AG08396 (cell line): ENCODE data around the gene STK17B.
"Not testable (repeated sequence)": the region's sequence is repeated elsewhere in the genome, so short reads cannot be mapped to it uniquely, and the experiment has no call there.

Source experiments
- DNase-seq: peaks from one replicate; pipeline ENCODE4 v3.0.0; 2012; ENCODE audit warnings: low spot score, mixed read lengths

The STK17B gene

GRCh38 chr2:196171248-196171871 lies at the start of gene STK17B:
STK17B (minus strand) TSS chr2:196171578; CDS start chr2:196163383, 8,195 bp downstream.
- DNase-seq: peak; percentile 98

DNA sequence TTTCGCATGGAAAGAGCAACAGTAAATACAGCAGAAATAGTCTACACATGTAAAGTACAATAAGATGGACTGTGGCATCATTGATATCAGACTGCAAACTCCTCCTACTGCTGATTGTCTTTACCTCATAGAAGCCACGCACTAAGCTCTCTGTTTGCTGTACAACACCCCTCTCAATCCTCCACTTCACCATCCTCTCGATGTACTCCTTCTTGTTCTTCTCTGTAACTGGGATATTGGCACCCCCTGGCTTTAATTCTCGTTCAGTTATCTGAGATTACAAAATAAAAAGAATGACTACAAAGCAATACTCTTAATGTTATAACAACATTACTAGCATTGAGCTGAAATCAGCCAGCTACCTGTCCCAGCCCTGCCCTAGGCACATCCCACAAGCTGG lies 49.3 kb upstream of the STK17B start:
- DNase-seq: no peak

DNA sequence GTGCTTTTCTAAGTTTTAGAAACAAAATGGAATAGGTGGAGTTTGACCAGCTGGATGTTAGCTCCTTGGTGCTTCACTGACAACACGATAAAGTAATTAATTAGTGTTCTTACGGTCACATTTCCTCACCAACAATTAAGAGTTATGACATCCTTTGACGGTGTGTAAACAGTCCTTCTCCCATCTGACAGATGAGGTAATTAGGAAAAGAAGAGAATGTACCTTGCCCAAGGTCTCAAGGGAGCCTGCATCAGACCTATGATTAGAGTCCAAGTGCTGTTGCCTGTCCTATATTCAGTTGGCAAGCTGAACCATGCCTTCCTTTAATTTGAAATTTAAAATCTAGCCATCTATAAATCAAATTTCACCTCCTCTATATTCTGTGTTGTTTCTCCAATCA lies 48.3 kb upstream of the STK17B start:
- no peak for DNase-seq

DNA sequence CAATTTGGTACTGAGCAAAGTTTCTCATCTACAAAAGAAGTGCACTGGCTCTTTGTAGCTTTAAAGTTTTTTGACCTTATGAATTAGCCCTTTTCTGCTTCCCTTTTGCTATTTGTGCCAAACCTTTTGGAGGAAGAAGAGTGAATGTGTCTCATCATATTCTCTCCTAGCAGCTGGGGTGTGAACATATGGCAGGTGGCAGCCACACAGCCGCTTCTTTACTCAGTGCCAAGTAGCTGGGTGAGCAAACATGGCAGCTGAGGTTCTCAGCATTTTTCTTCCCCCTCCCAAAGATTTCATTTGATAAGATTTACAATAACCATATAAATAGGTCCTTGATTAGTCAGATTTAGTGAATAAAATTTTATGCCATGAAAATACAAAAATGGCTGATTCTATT lies 46.7 kb upstream of the STK17B start:
- DNase-seq: no peak

GRCh38 chr2:196217116-196217515 lies 45.7 kb upstream of the STK17B start:
- DNase-seq: no peak

DNA sequence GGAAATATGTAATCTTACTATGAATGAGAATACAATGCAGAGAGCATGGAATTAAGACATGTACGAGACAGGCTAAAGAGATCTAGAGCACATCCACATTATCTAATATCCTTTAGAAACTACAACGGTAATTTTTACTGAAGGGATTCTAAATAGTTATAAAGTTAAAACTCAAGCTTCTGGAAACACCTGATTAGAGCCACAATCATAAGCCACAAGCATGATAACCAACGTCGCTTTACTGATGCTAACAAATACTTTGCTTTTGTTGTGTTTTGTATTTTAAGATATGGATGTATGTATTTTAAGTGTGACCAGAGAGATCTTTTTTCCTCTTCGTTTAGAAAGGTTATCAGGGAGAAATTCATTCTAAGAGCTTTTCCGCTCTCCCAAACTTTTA lies 44.0 kb upstream of the STK17B start:
- DNase-seq: no peak

GRCh38 chr2:196214156-196214555 lies 42.8 kb upstream of the STK17B start:
- DNase-seq: no peak

DNA sequence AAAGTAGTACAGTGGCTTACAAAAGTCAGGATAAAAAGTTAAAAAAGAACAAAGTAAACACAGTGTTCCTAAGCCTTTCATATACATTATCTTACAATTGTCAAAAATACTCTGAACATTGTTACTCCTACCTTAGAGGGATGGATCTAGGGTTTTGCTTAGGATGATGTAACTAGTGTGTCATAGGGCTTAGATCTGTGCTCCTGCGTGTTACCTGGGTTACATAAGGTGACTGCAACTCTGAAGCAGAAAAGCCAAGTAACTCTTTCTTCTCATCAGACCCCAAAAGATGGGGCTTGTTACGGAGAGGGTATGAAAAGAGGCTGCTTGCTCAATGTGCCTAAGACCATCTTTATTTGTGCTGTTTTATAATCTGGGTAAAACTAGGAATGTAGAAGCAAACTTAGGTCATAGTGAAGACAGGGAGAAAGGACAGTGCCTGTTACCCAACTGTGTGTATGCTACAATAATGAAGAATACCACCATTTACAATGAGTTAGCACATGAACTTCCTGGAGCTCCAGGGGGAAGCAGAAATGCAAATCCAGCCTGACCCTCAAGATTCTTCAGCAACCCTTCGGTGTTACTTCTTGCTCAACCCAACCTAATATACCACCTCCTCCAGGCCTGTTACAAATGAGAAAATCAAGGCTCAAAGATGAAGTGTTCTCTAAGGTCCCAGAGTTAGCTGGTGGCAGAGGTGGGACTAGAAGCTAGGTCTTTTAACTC lies 42.0 kb upstream of the STK17B start:
- DNase-seq: no peak

GRCh38 chr2:196208915-196209314 lies 37.5 kb upstream of the STK17B start:
- no peak for DNase-seq

- no peak for DNase-seq
Measured at GRCh38 chr2:196206804-196207203, 35.4 kb upstream of the STK17B start.

DNA sequence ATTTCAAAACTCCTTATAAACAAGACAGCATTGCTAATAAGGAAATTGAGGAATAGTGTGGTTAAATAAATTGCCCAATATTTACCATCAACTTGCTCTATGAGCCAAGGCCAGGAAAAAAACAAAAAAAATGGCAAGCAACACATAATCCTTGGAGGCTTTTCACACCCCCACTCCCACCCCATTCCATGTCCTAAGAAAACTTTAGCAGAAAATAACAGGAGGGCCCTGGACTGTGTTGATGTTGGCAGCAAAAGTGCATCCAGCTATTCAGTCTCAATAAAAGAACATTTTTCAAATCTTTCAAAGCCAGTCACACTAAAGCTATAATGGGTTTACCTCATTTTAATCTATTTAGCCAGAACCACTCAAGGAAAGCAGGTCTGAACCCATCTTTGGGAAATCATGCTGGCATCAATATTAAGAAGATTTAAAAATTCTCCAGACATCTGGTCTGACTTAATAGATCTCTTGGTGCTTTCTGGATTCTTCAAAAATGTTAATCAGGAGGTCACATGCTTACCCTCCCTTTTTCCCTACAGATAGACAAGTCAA lies 34.6 kb upstream of the STK17B start:
- DNase-seq: no peak

- no peak for DNase-seq
Measured at GRCh38 chr2:196205011-196205766, 33.8 kb upstream of the STK17B start.

- DNase-seq: no peak
Measured at GRCh38 chr2:196201229-196202009, 30.0 kb upstream of the STK17B start.

GRCh38 chr2:196200557-196200956 lies 29.2 kb upstream of the STK17B start:
- DNase-seq: no peak

- no peak for DNase-seq
Measured at GRCh38 chr2:196195758-196196157, 24.4 kb upstream of the STK17B start.

DNA sequence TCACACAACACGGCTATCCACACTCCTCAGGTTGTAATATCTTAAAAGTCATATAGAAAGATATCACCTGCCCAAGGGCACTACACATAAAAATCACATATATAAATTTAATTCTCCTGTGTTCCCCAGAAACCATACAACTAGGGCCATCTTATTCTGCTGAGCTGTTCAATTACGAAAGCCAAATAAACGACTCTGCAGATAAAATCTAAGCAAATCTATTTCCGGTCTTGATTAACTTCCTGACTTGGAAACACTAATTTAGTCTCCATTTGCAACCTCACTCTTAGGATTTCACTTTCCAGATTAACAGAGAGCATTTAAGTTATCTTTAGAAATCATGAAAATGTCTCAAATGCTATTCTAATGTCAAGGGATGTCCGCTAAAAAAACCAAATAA lies 23.9 kb upstream of the STK17B start:
- no peak for DNase-seq

GRCh38 chr2:196191541-196191940 lies 20.2 kb upstream of the STK17B start:
- DNase-seq: no peak

- DNase-seq: no peak
Measured at GRCh38 chr2:196187898-196188458, 16.6 kb upstream of the STK17B start.

DNA sequence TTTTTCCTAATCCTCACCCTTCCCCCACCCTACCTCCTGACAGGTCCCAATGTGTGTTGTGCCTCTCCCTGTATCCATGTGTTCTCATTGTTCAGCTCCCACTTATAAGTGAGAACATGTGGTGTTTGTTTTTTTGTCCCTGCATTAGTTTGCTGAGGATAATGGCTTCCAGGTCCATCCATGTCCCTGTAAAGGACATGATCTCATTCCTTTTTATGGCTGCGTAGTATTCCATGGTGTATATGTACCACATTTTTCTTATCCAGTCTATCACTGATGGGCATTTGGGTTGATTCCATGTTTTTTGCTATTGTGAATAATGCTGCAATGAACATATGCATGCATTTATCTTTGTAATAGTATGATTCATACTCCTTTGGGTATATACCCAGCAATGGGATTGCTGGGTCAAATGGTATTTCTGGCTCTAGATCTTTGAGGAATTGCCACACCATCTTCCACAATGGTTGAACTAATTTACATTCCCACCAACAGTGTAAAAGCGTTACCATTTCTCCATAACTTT lies 15.9 kb upstream of the STK17B start:
- not testable (repeated sequence) for DNase-seq

GRCh38 chr2:196186266-196186980 lies 15.0 kb upstream of the STK17B start:
- no peak for DNase-seq

GRCh38 chr2:196184921-196185320 lies 13.5 kb upstream of the STK17B start:
- DNase-seq: no peak
